ENCODE data around the gene POU3F1. TPM values are rescaled to one million over a fixed set of nuclear protein-coding genes. Genes with fewer than 3 reads are reported as not detected.
A peak's percentile ranks its signal among the peaks of the same experiment; 100 is the strongest.

The POU3F1 gene
- under 1 TPM in 1 of 3 donors, not detected in 2; 0.29 TPM for total RNA-seq

GRCh38 chr1:38046333-38046883 lies at the start of gene POU3F1:
TSS of gene POU3F1 (minus strand) at chr1:38046793. CDS start at chr1:38046743, 50 bp downstream.
- Histone ChIP-seq H3K27ac (peak within 1 kb of the TSS; percentile 32 to 55), H3K4me1 (peaks cover 3 to 4% of the 10 kb centered on the region in 2 donors), H3K4me3 (peak within 1 kb of the TSS; percentile 62 to 70 (median 63)), H3K36me3 (no peaks in the 10 kb centered on the region), H3K9me3 (no peaks in the 10 kb centered on the region), H3K27me3 (peaks cover 12 to 38% of the 10 kb centered on the region in 2 donors)
- no peak for DNase-seq (ENCODE audit: low spot score in 2 of 2)
- TF ChIP-seq POLR2A (IDR thresholded peaks at IDR 0.05) (no peak), CTCF (IDR thresholded peaks at IDR 0.05) (no peak), POLR2AphosphoS5 (IDR thresholded peaks at IDR 0.05) (no peak)
- intact Hi-C loops (cut with DNase I; ENCODE audit: low total_unique reads), result no loop called here

- TF ChIP-seq POLR2AphosphoS5 (IDR thresholded peaks at IDR 0.05) (no peak), CTCF (IDR thresholded peaks at IDR 0.05) (no peak), POLR2A (IDR thresholded peaks at IDR 0.05) (no peak)
- H3K4me3 ChIP-seq, result no peak overlapping the region
Measured at GRCh38 chr1:38095454-38095931, 48.9 kb upstream of the POU3F1 start.

GRCh38 chr1:38094711-38095290 lies 48.2 kb upstream of the POU3F1 start:
- no peak for TF ChIP-seq POLR2A (IDR thresholded peaks at IDR 0.05)
- no peak for TF ChIP-seq CTCF (IDR thresholded peaks at IDR 0.05)
- no peak for TF ChIP-seq POLR2AphosphoS5 (IDR thresholded peaks at IDR 0.05)
- Histone ChIP-seq H3K27me3 (no peaks in the 10 kb centered on the region), H3K9me3 (no peaks in the 10 kb centered on the region), H3K4me3 (no peak overlapping the region), H3K27ac (no peak overlapping the region), H3K4me1 (no peaks in the 10 kb centered on the region), H3K36me3 (no peaks in the 10 kb centered on the region)
- intact Hi-C loops (cut with DNase I; ENCODE audit: low total_unique reads), result no loop called here
- DNase-seq (ENCODE audit: low spot score in 2 of 2), result no peak

More at GRCh38 chr1:38095454-38095931, 48.9 kb upstream of the POU3F1 start:
- no peak overlapping the region for H3K27ac ChIP-seq
- no peaks in the 10 kb centered on the region for H3K36me3 ChIP-seq
- intact Hi-C loops (cut with DNase I; ENCODE audit: low total_unique reads), result no loop called here
- H3K27me3 ChIP-seq, result no peaks in the 10 kb centered on the region
- no peak for DNase-seq (ENCODE audit: low spot score in 2 of 2)
- no peaks in the 10 kb centered on the region for H3K4me1 ChIP-seq
- no peaks in the 10 kb centered on the region for H3K9me3 ChIP-seq

GRCh38 chr1:38093569-38094520 lies 47.3 kb upstream of the POU3F1 start:
- H3K27ac ChIP-seq, result no peak overlapping the region
- no peaks in the 10 kb centered on the region for H3K4me1 ChIP-seq
- H3K27me3 ChIP-seq, result no peaks in the 10 kb centered on the region
- intact Hi-C loops (cut with DNase I; ENCODE audit: low total_unique reads), result no loop called here
- DNase-seq (ENCODE audit: low spot score in 2 of 2), result no peak
- no peaks in the 10 kb centered on the region for H3K36me3 ChIP-seq
- TF ChIP-seq CTCF (IDR thresholded peaks at IDR 0.05), result no peak
- TF ChIP-seq POLR2A (IDR thresholded peaks at IDR 0.05), result no peak
- TF ChIP-seq POLR2AphosphoS5 (IDR thresholded peaks at IDR 0.05), result no peak
- no peaks in the 10 kb centered on the region for H3K9me3 ChIP-seq
- H3K4me3 ChIP-seq, result no peak overlapping the region
